Ishikawa (cell line): Measurements from ENCODE around the gene IL17RE.

Experiments used
- CEBPB ChIP-seq: IDR thresholded peaks from 2 replicates; pipeline ENCODE4 v1.6.1; 2012
- CREB1 ChIP-seq: IDR thresholded peaks from 2 replicates; pipeline ENCODE4 v1.6.1; 2012; ENCODE audit warnings: low read depth
- EGR1 ChIP-seq: IDR thresholded peaks from 2 replicates; pipeline ENCODE4 v1.6.1; 2012
- EP300 ChIP-seq: IDR thresholded peaks from 2 replicates; pipeline ENCODE4 v1.6.1; 2012; ENCODE audit warnings: borderline replicate concordance
- FOXM1 ChIP-seq: IDR thresholded peaks from 2 replicates; pipeline ENCODE4 v1.6.1; 2012; ENCODE audit warnings: low read depth, borderline replicate concordance
- NFIC ChIP-seq: IDR thresholded peaks from 2 replicates; pipeline ENCODE4 v1.6.1; 2012
- RAD21 ChIP-seq: IDR thresholded peaks from 2 replicates; pipeline ENCODE4 v1.6.1; 2012; ENCODE audit warnings: low read depth
- TAF1 ChIP-seq: IDR thresholded peaks from 2 replicates; pipeline ENCODE4 v1.6.1; 2012; ENCODE audit warnings: low read depth, mild to moderate bottlenecking
- TCF12 ChIP-seq: IDR thresholded peaks from 2 replicates; pipeline ENCODE4 v1.6.1; 2012; ENCODE audit warnings: low read depth
- TEAD4 ChIP-seq: IDR thresholded peaks from 2 replicates; pipeline ENCODE4 v1.6.1; 2012
- YY1 ChIP-seq: IDR thresholded peaks from 2 replicates; pipeline ENCODE4 v1.6.1; 2012; ENCODE audit warnings: low read depth
- ZBTB7A ChIP-seq: IDR thresholded peaks from 2 replicates; pipeline ENCODE4 v1.6.1; 2012; ENCODE audit warnings: low read depth
- TF ChIP-seq, protein P1 (sequence below): IDR thresholded peaks from 2 replicates; pipeline ENCODE4 v1.6.1; 2012; ENCODE audit warnings: low read depth, mild to moderate bottlenecking
- TF ChIP-seq, protein P2 (sequence below): IDR thresholded peaks from 2 replicates; pipeline ENCODE4 v1.6.1; 2012
- TF ChIP-seq, protein P3 (sequence below): IDR thresholded peaks from 2 replicates; pipeline ENCODE4 v1.6.1; 2012

IL17RE gene

DNA sequence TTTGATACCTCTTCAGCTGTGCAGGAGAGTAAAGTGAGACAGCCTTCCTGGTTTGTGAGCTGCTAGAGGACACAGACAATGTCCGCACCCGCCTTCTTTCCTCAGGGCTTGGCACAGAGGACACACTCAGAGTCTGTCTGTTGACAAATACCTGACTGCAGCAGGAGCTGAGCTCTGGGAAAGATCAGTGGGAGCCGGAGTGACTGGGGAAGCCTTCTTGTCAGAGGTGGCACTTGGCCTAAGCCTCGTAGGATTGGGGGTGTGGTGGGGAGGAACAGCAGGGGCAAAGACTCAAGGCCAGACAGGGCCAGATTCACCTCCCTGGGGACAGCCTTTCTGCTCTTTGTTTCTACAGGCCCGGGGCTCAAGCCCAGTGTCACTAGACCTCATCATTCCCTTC is 11.0 kb downstream of the IL17RE start:
- TF ChIP-seq ZBTB7A (no peak), TCF12 (no peak), EGR1 (no peak), CEBPB (no peak), CREB1 (no peak), EP300 (no peak)
- TF ChIP-seq, protein P1, sequence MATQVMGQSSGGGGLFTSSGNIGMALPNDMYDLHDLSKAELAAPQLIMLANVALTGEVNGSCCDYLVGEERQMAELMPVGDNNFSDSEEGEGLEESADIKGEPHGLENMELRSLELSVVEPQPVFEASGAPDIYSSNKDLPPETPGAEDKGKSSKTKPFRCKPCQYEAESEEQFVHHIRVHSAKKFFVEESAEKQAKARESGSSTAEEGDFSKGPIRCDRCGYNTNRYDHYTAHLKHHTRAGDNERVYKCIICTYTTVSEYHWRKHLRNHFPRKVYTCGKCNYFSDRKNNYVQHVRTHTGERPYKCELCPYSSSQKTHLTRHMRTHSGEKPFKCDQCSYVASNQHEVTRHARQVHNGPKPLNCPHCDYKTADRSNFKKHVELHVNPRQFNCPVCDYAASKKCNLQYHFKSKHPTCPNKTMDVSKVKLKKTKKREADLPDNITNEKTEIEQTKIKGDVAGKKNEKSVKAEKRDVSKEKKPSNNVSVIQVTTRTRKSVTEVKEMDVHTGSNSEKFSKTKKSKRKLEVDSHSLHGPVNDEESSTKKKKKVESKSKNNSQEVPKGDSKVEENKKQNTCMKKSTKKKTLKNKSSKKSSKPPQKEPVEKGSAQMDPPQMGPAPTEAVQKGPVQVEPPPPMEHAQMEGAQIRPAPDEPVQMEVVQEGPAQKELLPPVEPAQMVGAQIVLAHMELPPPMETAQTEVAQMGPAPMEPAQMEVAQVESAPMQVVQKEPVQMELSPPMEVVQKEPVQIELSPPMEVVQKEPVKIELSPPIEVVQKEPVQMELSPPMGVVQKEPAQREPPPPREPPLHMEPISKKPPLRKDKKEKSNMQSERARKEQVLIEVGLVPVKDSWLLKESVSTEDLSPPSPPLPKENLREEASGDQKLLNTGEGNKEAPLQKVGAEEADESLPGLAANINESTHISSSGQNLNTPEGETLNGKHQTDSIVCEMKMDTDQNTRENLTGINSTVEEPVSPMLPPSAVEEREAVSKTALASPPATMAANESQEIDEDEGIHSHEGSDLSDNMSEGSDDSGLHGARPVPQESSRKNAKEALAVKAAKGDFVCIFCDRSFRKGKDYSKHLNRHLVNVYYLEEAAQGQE = no peak
- TF ChIP-seq, protein P2, sequence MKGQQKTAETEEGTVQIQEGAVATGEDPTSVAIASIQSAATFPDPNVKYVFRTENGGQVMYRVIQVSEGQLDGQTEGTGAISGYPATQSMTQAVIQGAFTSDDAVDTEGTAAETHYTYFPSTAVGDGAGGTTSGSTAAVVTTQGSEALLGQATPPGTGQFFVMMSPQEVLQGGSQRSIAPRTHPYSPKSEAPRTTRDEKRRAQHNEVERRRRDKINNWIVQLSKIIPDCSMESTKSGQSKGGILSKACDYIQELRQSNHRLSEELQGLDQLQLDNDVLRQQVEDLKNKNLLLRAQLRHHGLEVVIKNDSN = no peak

DNA sequence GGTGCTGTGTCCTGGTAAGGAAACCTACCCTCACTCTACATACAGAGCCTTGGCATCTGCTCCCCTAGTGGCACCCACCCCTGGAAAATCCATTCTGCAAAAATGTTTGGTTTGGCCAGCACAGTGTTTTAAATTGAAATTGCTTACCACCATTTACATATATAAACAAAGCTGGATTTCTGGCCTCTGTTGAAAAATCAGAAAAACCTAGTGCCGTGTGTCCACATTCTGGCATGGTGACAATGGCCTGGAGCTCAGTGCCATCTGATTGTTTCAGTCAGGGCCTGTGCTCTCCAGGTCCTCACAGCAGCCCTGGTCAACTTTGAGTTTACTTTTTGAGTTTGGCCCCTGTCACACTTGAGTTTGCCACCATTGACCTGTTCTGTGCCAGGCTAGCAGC is 11.4 kb downstream of the IL17RE start:
- TF ChIP-seq TAF1 = no peak
- no peak for TF ChIP-seq CREB1
- TF ChIP-seq, protein P3, sequence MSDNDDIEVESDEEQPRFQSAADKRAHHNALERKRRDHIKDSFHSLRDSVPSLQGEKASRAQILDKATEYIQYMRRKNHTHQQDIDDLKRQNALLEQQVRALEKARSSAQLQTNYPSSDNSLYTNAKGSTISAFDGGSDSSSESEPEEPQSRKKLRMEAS = no peak
- TF ChIP-seq FOXM1 = no peak
- no peak for TF ChIP-seq TEAD4
- TF ChIP-seq RAD21 = no peak
- TF ChIP-seq EP300 = no peak
- no peak for TF ChIP-seq TCF12
- TF ChIP-seq EGR1 = no peak
- TF ChIP-seq CEBPB = no peak
- TF ChIP-seq YY1 = no peak
- TF ChIP-seq, protein P1 = no peak

DNA sequence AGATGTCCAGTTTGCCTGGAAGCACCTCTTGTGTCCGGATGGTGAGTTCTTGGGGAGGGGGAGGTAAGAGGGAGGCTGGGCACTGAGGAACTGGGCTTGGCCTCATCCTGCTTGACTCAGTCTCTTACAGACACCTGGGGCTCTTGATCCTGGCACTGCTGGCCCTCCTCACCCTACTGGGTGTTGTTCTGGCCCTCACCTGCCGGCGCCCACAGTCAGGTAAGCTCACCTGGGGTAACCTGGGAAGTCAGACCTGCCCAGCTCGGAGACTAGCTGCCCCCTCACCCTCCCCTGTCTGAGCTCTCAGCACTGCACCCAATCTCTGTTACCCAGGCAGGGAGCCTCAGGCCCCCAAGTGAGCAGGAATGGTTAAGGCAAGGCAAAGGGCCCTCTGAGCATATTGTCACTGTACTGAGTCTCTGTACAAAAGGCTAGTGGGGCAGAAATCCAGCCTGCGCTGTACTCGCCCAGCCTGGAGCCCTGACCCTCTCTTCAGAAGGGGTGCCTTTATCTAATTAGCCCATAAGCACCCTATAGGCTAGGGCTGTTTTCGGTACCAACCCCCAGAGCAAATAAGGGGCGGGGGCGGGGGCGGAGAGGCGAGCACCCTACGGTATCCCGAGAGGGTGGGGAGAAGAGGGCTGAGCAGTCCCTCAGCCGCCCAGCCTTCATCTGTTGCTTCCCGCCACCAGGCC is 12.1 kb downstream of the IL17RE start:
- TF ChIP-seq TAF1 = no peak
- TF ChIP-seq NFIC = no peak
- TF ChIP-seq CEBPB = no peak
- TF ChIP-seq, protein P1 = no peak
- TF ChIP-seq, protein P2 = no peak
- TF ChIP-seq FOXM1 = no peak
- TF ChIP-seq RAD21 = no peak
- TF ChIP-seq TEAD4 = no peak
- TF ChIP-seq YY1 = no peak
- no peak for TF ChIP-seq CREB1
- TF ChIP-seq ZBTB7A = no peak
- TF ChIP-seq, protein P3 = no peak
- TF ChIP-seq EGR1 = no peak
- no peak for TF ChIP-seq EP300
- no peak for TF ChIP-seq TCF12

DNA sequence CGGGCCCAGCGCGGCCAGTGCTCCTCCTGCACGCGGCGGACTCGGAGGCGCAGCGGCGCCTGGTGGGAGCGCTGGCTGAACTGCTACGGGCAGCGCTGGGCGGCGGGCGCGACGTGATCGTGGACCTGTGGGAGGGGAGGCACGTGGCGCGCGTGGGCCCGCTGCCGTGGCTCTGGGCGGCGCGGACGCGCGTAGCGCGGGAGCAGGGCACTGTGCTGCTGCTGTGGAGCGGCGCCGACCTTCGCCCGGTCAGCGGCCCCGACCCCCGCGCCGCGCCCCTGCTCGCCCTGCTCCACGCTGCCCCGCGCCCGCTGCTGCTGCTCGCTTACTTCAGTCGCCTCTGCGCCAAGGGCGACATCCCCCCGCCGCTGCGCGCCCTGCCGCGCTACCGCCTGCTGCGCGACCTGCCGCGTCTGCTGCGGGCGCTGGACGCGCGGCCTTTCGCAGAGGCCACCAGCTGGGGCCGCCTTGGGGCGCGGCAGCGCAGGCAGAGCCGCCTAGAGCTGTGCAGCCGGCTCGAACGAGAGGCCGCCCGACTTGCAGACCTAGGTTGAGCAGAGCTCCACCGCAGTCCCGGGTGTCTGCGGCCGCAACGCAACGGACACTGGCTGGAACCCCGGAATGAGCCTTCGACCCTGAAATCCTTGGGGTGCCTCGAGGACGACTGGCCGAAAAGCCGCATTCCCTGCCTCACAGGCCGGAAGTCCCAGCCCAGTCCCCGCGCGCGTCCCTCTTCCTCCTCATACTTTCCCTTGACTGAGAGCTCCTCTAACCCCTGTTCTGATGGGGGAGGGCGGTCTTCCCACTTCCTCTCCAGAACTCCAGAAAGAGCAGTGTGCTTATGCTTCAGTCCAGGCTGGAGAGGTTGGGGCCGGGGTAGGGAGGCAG is 12.8 kb downstream of the IL17RE start:
- TF ChIP-seq NFIC = no peak
- TF ChIP-seq, protein P2 = no peak
- TF ChIP-seq, protein P3 = peak; percentile 76
